Loucy (cell line): Measurements from ENCODE around the gene GCAT.

ENCODE experiments used
- H2AFZ ChIP-seq: fragments of 200-600 bp; sonication (generic); 2 replicates; pipeline ENCODE4 v1.6.0; 2016; ENCODE audit warnings: antibody characterized with exemption, mild to moderate bottlenecking, low read length, moderate library complexity
- H3F3A ChIP-seq: fragments of 200-600 bp; 2 replicates; pipeline ENCODE4 v1.6.0; 2016; ENCODE audit warnings: antibody characterized with exemption, low read depth, mild to moderate bottlenecking
- H3K27me3 ChIP-seq: fragments of 200-600 bp; sonication (generic); 2 replicates; pipeline ENCODE4 v1.6.1; 2014; ENCODE audit warnings: low read length, mild to moderate bottlenecking; ENCODE audit not compliant: insufficient read depth, poor library complexity, severe bottlenecking
- H3K36me3 ChIP-seq: fragments of 200-600 bp; sonication (generic); 2 replicates; pipeline ENCODE4 v1.6.1; 2016; ENCODE audit warnings: low read length; ENCODE audit not compliant: insufficient read depth
- H3K4me1 ChIP-seq: fragments of 200-600 bp; sonication (generic); 2 replicates; pipeline ENCODE4 v1.5.1; 2014; ENCODE audit warnings: low read length, mild to moderate bottlenecking; ENCODE audit not compliant: insufficient read depth, poor library complexity, severe bottlenecking
- H3K4me2 ChIP-seq: fragments of 200-600 bp; sonication (generic); 2 replicates; pipeline ENCODE4 v1.6.0; 2014; ENCODE audit warnings: antibody characterized with exemption, low read length, low read depth, mild to moderate bottlenecking; ENCODE audit not compliant: poor library complexity, severe bottlenecking
- H3K4me3 ChIP-seq: fragments of 200-600 bp; sonication (generic); 2 replicates; pipeline ENCODE4 v1.5.1; 2014; ENCODE audit warnings: low read length, mild to moderate bottlenecking, mixed read lengths; ENCODE audit not compliant: poor library complexity, severe bottlenecking
- H3K79me2 ChIP-seq: fragments of 200-600 bp; sonication (generic); 2 replicates; pipeline ENCODE4 v1.6.1; 2014; ENCODE audit warnings: low read length; ENCODE audit not compliant: insufficient read depth
- H3K9ac ChIP-seq: fragments of 200-600 bp; sonication (generic); 2 replicates; pipeline ENCODE4 v1.6.0; 2014; ENCODE audit warnings: mild to moderate bottlenecking, low read depth, low read length, moderate library complexity; ENCODE audit not compliant: poor library complexity, severe bottlenecking
- H3K9me2 ChIP-seq: fragments of 200-600 bp; sonication (generic); replicated peaks from 2 replicates; pipeline ENCODE4 v1.6.1; 2016; ENCODE audit warnings: low read depth, low read length, mixed read lengths
- H3K9me3 ChIP-seq: fragments of 200-600 bp; sonication (generic); 2 replicates; pipeline ENCODE4 v1.6.1; 2014; ENCODE audit warnings: mild to moderate bottlenecking, antibody characterized with exemption, low read length, low read depth; ENCODE audit not compliant: insufficient read depth
- H4K20me1 ChIP-seq: fragments of 200-600 bp; sonication (generic); 2 replicates; pipeline ENCODE4 v1.6.0; 2014; ENCODE audit warnings: antibody characterized with exemption, low read length, mild to moderate bottlenecking; ENCODE audit not compliant: insufficient read depth, poor library complexity, severe bottlenecking
- EZH2phosphoT487 ChIP-seq: fragments of 200-600 bp; IDR thresholded peaks from 2 replicates; pipeline ENCODE4 v1.6.1; 2018; ENCODE audit warnings: antibody characterized with exemption, mild to moderate bottlenecking, moderate library complexity, borderline replicate concordance
- TF ChIP-seq, protein P1 (sequence below): fragments of 200-600 bp; sonication (generic); conservative IDR thresholded peaks from 2 replicates; pipeline ENCODE4 v1.5.1; 2014; ENCODE audit warnings: mild to moderate bottlenecking, antibody characterized with exemption, low read length

Gene GCAT

DNA sequence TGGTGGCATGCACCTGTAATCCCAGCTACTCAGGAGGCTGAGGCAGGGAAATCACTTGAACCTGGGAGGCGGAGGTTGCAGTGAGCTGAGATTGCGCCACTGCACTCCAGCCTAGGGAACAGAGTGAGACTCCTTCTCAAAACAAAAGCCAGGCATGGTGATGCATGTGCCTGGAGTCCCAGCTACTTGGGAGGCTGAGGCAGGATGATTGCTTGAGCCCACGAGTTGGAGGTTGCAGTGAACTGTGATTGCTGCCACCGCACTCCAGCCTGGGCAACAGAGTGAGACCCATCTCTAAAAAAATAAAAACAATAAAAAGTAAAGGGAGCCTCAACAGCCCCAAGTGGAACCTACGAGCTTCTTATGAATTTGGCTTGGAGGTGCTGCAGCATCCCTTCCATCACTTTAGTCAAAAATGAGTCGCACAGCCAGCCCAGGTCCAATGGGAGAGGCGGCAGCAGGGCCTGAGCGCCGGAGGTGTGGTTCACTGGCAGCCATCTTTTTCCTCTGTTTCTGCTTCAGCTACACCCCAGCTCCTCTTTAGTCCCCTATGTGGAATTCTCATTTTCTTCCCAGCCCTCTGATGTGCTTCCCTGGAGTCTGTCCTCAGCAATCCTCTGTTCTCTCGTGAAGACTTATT, 29.2 kb upstream of the GCAT start:
- no peak overlapping the region for H3K4me3 ChIP-seq
- TF ChIP-seq, protein P1, sequence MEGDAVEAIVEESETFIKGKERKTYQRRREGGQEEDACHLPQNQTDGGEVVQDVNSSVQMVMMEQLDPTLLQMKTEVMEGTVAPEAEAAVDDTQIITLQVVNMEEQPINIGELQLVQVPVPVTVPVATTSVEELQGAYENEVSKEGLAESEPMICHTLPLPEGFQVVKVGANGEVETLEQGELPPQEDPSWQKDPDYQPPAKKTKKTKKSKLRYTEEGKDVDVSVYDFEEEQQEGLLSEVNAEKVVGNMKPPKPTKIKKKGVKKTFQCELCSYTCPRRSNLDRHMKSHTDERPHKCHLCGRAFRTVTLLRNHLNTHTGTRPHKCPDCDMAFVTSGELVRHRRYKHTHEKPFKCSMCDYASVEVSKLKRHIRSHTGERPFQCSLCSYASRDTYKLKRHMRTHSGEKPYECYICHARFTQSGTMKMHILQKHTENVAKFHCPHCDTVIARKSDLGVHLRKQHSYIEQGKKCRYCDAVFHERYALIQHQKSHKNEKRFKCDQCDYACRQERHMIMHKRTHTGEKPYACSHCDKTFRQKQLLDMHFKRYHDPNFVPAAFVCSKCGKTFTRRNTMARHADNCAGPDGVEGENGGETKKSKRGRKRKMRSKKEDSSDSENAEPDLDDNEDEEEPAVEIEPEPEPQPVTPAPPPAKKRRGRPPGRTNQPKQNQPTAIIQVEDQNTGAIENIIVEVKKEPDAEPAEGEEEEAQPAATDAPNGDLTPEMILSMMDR: no peak
- TF ChIP-seq EZH2phosphoT487: no peak
- no peaks in the 10 kb centered on the region for H3K79me2 ChIP-seq
- H3K9ac ChIP-seq: no peak overlapping the region
- no peaks in the 10 kb centered on the region for H3K9me2 ChIP-seq
- no peaks in the 10 kb centered on the region for H3K9me3 ChIP-seq
- H3K27me3 ChIP-seq: no peaks in the 10 kb centered on the region
- H3K4me2 ChIP-seq: no peak overlapping the region
- H3F3A ChIP-seq: no peaks in the 10 kb centered on the region
- H4K20me1 ChIP-seq: no peaks in the 10 kb centered on the region
- H3K4me1 ChIP-seq: no peaks in the 10 kb centered on the region
- H3K36me3 ChIP-seq: no peaks in the 10 kb centered on the region; the same call in 1 of the 2 replicates
- H2AFZ ChIP-seq: no peak overlapping the region

DNA sequence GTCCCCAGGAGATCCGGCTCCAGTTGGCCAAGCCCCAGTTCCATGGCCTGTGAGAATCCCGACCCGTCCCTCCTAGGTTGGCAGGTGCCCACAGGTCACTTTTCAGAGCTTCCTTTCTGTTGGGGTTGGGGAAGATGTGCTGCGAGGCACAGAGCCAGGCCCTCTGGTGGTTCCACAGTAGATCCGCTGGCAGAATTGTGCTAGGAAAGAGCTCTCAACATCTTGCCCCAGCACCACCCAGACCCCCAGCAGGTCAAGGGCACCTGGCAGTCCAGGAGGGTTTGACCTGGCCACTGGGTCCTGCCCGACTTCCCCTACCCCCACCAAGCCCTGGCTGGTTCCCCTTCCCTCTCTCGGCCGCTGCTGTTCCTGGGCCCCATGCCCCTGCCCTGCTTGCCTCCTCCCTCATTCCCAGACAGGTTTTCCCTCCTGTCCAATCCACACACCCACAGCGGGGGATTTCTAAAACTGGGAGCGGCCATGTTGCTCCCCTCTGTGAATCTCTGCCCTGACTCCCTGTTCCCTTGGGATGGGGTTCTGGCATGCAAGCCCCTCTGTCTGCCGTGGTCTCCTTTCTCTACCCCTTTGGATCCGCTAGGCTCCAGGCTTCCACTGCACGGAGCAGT, 26.2 kb upstream of the GCAT start:
- Histone ChIP-seq H3K4me3 (no peak overlapping the region), H2AFZ (no peak overlapping the region), H3K79me2 (no peaks in the 10 kb centered on the region), H3K4me1 (no peaks in the 10 kb centered on the region), H4K20me1 (no peaks in the 10 kb centered on the region), H3K36me3 (no peaks in the 10 kb centered on the region), H3K4me2 (no peak overlapping the region), H3K9me3 (no peaks in the 10 kb centered on the region), H3K9me2 (no peaks in the 10 kb centered on the region), H3K27me3 (no peaks in the 10 kb centered on the region), H3F3A (no peaks in the 10 kb centered on the region), H3K9ac (no peak overlapping the region)
- TF ChIP-seq, protein P1: peak; percentile 22; the same call in 1 of the 2 replicates
- no peak for TF ChIP-seq EZH2phosphoT487

DNA sequence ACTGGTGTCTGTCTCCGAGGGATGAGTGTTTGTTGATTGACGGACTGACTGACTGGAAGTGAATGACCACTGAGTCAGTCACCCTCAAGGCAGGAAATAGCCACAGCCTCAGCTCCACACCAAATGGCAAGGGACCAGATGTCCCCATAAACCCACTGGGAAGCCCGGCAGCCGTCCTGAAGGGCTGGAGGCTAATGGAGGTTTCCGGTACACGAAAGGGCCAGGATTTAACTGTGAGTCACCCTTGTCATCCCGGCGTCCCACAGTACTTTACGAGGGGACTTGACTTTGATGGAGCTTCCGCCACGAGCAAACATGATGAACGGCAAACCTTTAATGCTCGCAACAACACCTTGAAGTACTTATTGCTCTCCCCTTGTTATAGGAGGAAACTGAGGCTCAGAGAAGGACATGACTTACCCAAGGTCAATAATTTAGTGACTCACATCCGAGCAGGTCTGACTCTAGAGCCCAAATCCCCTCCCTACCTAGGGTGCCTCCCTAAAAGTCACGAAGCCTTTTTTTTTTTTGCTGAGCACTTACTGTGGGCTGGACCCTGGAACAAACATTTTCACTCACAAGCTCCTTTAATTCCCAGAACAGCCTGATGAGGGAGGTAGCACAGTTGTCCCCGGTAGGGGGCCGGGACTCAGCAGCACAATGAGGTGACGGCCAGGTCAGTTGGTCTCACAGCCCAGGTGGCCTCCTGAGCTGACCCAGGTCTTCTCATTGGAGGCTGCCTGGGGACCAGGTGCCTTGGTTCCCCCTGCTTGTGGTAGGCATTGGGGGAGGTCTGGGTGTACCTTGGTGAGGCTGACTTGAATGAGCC, 25.2 kb upstream of the GCAT start:
- no peaks in the 10 kb centered on the region for H3K4me1 ChIP-seq
- no peak for TF ChIP-seq EZH2phosphoT487
- TF ChIP-seq, protein P1: no peak
- no peak overlapping the region for H3K9ac ChIP-seq
- no peaks in the 10 kb centered on the region for H3F3A ChIP-seq
- no peaks in the 10 kb centered on the region for H3K36me3 ChIP-seq
- no peak overlapping the region for H3K4me3 ChIP-seq
- no peaks in the 10 kb centered on the region for H3K27me3 ChIP-seq
- no peak overlapping the region for H3K4me2 ChIP-seq
- H3K79me2 ChIP-seq: no peaks in the 10 kb centered on the region
- no peaks in the 10 kb centered on the region for H4K20me1 ChIP-seq
- no peaks in the 10 kb centered on the region for H3K9me2 ChIP-seq
- H3K9me3 ChIP-seq: no peaks in the 10 kb centered on the region
- no peak overlapping the region for H2AFZ ChIP-seq
